K562 (cell line): ENCODE measurements around the gene TRIM33. TPM values are rescaled to one million over a fixed set of nuclear protein-coding genes. Genes with fewer than 3 reads are reported as not detected.

Source experiments
- CHAMP1 ChIP-seq: fragments of 450-650 bp; IDR thresholded peaks from 2 replicates; pipeline ENCODE4 v1.6.1; 2016; ENCODE audit warnings: mild to moderate bottlenecking
- DDX20 ChIP-seq: fragments of 450-650 bp; IDR thresholded peaks from 2 replicates; pipeline ENCODE4 v1.6.1; 2016; ENCODE audit warnings: missing genetic modification characterization, low read depth, mild to moderate bottlenecking, missing compliant biosample characterization, moderate library complexity
- EGR1 ChIP-seq: fragments of 450-650 bp; conservative IDR thresholded peaks from 2 replicates; pipeline ENCODE4 v1.6.1; 2017; ENCODE audit warnings: mild to moderate bottlenecking
- FOXJ3 ChIP-seq: sonication (generic); formaldehyde crosslinking; IDR thresholded peaks from 2 replicates; pipeline ENCODE4 v1.4.0; 2020; ENCODE audit warnings: mild to moderate bottlenecking, missing genetic modification reagents
- FOXK2 ChIP-seq, 2 experiments: fragments of 450-650 bp; IDR thresholded peaks in 1 of 2; conservative IDR thresholded peaks in 1 of 2; 2 replicates each; pipeline ENCODE4 v1.6.1; 2016; ENCODE audit warnings: low read depth in 2 of 2, mild to moderate bottlenecking in 1 of 2
- HDAC1 ChIP-seq, 2 experiments: fragments of 450-650 bp; IDR thresholded peaks; 2 replicates each; pipeline ENCODE4 v1.6.1; 2016 to 2017; ENCODE audit warnings: inconsistent platforms in 1 of 2, mild to moderate bottlenecking in 1 of 2, moderate library complexity in 1 of 2
- HEY1 ChIP-seq: fragments of 250-450 bp; sonication (Bioruptor Pico); IDR thresholded peaks from 2 replicates; pipeline ENCODE4 v1.5.0; 2020; ENCODE audit warnings: mild to moderate bottlenecking, moderate library complexity, borderline replicate concordance
- HMG20A ChIP-seq: fragments of 450-650 bp; formaldehyde crosslinking; conservative IDR thresholded peaks from 2 replicates; pipeline ENCODE4 v1.4.0; 2020; ENCODE audit warnings: mild to moderate bottlenecking, mixed read lengths
- KLF1 ChIP-seq: fragments of 450-650 bp; IDR thresholded peaks from 2 replicates; pipeline ENCODE4 v1.6.1; 2016; ENCODE audit warnings: missing genetic modification characterization, missing compliant biosample characterization
- KLF6 ChIP-seq: fragments of 250-450 bp; sonication (Bioruptor Pico); IDR thresholded peaks from 2 replicates; pipeline ENCODE4 v1.4.0; 2020; ENCODE audit warnings: mild to moderate bottlenecking, moderate library complexity, borderline replicate concordance
- LCOR ChIP-seq: sonication (generic); formaldehyde crosslinking; IDR thresholded peaks from 2 replicates; pipeline ENCODE4 v1.8.0; 2022; ENCODE audit warnings: mild to moderate bottlenecking, missing genetic modification reagents
- MEIS2 ChIP-seq: fragments of 450-650 bp; IDR thresholded peaks from 2 replicates; pipeline ENCODE4 v1.6.1; 2014; ENCODE audit warnings: mild to moderate bottlenecking; ENCODE audit not compliant: partially characterized antibody
- POLR2AphosphoS2 ChIP-seq: IDR thresholded peaks from 2 replicates; pipeline ENCODE4 v1.6.1; 2012; ENCODE audit warnings: low read length, improper control_type of control experiment
- PREB ChIP-seq: sonication (generic); formaldehyde crosslinking; IDR thresholded peaks from 2 replicates; pipeline ENCODE4 v1.8.1; 2023; ENCODE audit warnings: mild to moderate bottlenecking, missing genetic modification reagents
- SIX5 ChIP-seq, 2 experiments: IDR thresholded peaks; 2 replicates each; pipeline ENCODE4 v1.6.1; 2011; ENCODE audit warnings: low read length in 2 of 2, borderline replicate concordance in 1 of 2, low read depth in 1 of 2, mild to moderate bottlenecking in 1 of 2, moderate library complexity in 1 of 2; ENCODE audit not compliant: insufficient read depth in 1 of 2
- TAF15 ChIP-seq: fragments of 200-400 bp; formaldehyde crosslinking; IDR thresholded peaks from 2 replicates; pipeline ENCODE4 v1.6.1; 2017; ENCODE audit warnings: mild to moderate bottlenecking, low read depth, low read length, moderate library complexity
- TRIM28 ChIP-seq: fragments of 450-650 bp; IDR thresholded peaks from 2 replicates; pipeline ENCODE4 v1.6.1; 2017
- VEZF1 ChIP-seq: fragments of 200-800 bp; sonication (Bioruptor generic); IDR thresholded peaks from 2 replicates; pipeline ENCODE4 v1.6.1; 2017; ENCODE audit warnings: missing genetic modification characterization, missing compliant biosample characterization
- ZBTB1 ChIP-seq: sonication (generic); formaldehyde crosslinking; IDR thresholded peaks from 2 replicates; pipeline ENCODE4 v1.8.1; 2023; ENCODE audit warnings: missing genetic modification reagents, low read depth, mild to moderate bottlenecking, borderline replicate concordance
- ZNF140 ChIP-seq: fragments of 250-450 bp; sonication (Bioruptor Pico); IDR thresholded peaks from 2 replicates; pipeline ENCODE4 v1.8.0; 2021; ENCODE audit warnings: moderate library complexity, mild to moderate bottlenecking, inconsistent platforms
- ZNF41 ChIP-seq: fragments of 250-450 bp; sonication (Bioruptor Pico); conservative IDR thresholded peaks from 2 replicates; pipeline ENCODE4 v1.4.0; 2020; ENCODE audit warnings: mild to moderate bottlenecking
- ZNF695 ChIP-seq: fragments of 450-650 bp; formaldehyde crosslinking; IDR thresholded peaks from 2 replicates; pipeline ENCODE4 v1.4.0; 2020; ENCODE audit warnings: mild to moderate bottlenecking, moderate library complexity
- polyA plus RNA-seq, 8 experiments: library from polyadenylated mRNA; depleted of rRNA in 4 of 8; stranded (reverse) in 5 of 8; unstranded in 3 of 8; fragments of >200 nt; fragmentation: Nextera tagmentation in 2 of 8; fragmentation: Illumina TruSeq in 1 of 8; extraction: Ambion mirVana in 2 of 8; extraction: Trizol in 1 of 8; gene quantifications; 2 replicates each; pipeline versions ENCODE4 v1.2.1 to v1.2.3, GENCODE V29; 2011 to 2014; ENCODE audit warnings: inconsistent platforms in 1 of 8, missing spikeins in 1 of 8
- total RNA-seq, 7 experiments: library from RNA; depleted of rRNA in 6 of 7; stranded (reverse); fragments of >200 nt in 6 of 7; fragmentation: Illumina TruSeq in 2 of 7; extraction: Trizol in 2 of 7; gene quantifications; 2 replicates each; pipeline versions ENCODE4 v1.2.1 to v1.2.3, GENCODE V29; 2011 to 2021; ENCODE audit warnings: low replicate concordance in 1 of 7

Gene TRIM33
- total and polyA plus RNA-seq, 9 of the 15 experiments (the other 6 are each of a cell fraction or from before 2014, with no cell fraction given), result 9.3 to 58.4 (median 40.2) TPM

GRCh38 chr1:114379987-114380386 lies 131.0 kb downstream of the TRIM33 start (continued):
- TF ChIP-seq ZNF41 (CRISPR knock-in tag) (0 out of 2 replicates have a peak, but pooled peaks have one; percentile 60), FOXK2 (conservative IDR thresholded peaks at IDR 0.05 in 1 of 2, IDR thresholded peaks at IDR 0.05 in 1 of 2; ENCODE audit: low read depth in 2 of 2) (peak; percentile 29 to 67; a peak in 3 of 4 replicates), POLR2AphosphoS2 (no peak), FOXJ3 (CRISPR knock-in tag) (no peak), KLF1 (tag) (0 out of 2 replicates have a peak, but pooled peaks have one; percentile 35), KLF6 (CRISPR knock-in tag) (peak; percentile 86), MEIS2 (peak; percentile 95), TRIM28 (peak; percentile 89), LCOR (CRISPR knock-in tag) (peak; percentile 85), ZNF695 (CRISPR knock-in tag) (no peak), EGR1 (peak; percentile 99), ZBTB1 (CRISPR knock-in tag) (no peak), TAF15 (no peak), HDAC1 (IDR thresholded peaks at IDR 0.05) (peak; percentile 99 to 100), CHAMP1 (peak; percentile 100), VEZF1 (peak; percentile 82), PREB (CRISPR knock-in tag) (no peak), HMG20A (CRISPR knock-in tag) (peak; percentile 82), DDX20 (peak; percentile 76), ZNF140 (CRISPR knock-in tag) (no peak), HEY1 (CRISPR knock-in tag) (peak; percentile 88; the same call in 1 of the 2 replicates), SIX5 (IDR thresholded peaks at IDR 0.05; ENCODE audit: borderline replicate concordance in 1 of 2, insufficient read depth in 1 of 2, low read depth in 1 of 2, low read length in 2 of 2) (no peak)
